WTC11 (cell line): Measurements from ENCODE around the gene RBBP7.

Experiments
- ARID4B ChIP-seq: sonication (generic); formaldehyde crosslinking; IDR thresholded peaks from 2 replicates; pipeline ENCODE4 v1.8.0; 2023; ENCODE audit warnings: missing genetic modification reagents, mild to moderate bottlenecking, borderline replicate concordance
- CTCF ChIP-seq: fragments of 200-600 bp; IDR thresholded peaks from 2 replicates; pipeline ENCODE4 v1.8.0; 2022; ENCODE audit warnings: antibody characterized with exemption
- E2F4 ChIP-seq: sonication (generic); formaldehyde crosslinking; IDR thresholded peaks from 2 replicates; pipeline ENCODE4 v1.8.1; 2022; ENCODE audit warnings: low read depth, mild to moderate bottlenecking, moderate library complexity, missing genetic modification reagents, borderline replicate concordance
- ESRRA ChIP-seq: sonication (generic); formaldehyde crosslinking; IDR thresholded peaks from 2 replicates; pipeline ENCODE4 v1.8.1; 2022; ENCODE audit warnings: mild to moderate bottlenecking, missing genetic modification reagents, borderline replicate concordance
- GABPB1 ChIP-seq: sonication (generic); formaldehyde crosslinking; IDR thresholded peaks from 2 replicates; pipeline ENCODE4 v1.8.1; 2023; ENCODE audit warnings: mild to moderate bottlenecking, missing genetic modification reagents
- PREB ChIP-seq: sonication (generic); formaldehyde crosslinking; IDR thresholded peaks from 2 replicates; pipeline ENCODE4 v1.8.1; 2022; ENCODE audit warnings: mild to moderate bottlenecking, missing genetic modification reagents, moderate library complexity, borderline replicate concordance

- no peak for TF ChIP-seq ESRRA
- TF ChIP-seq CTCF: no peak
- TF ChIP-seq ARID4B (CRISPR knock-in tag): no peak
- TF ChIP-seq E2F4 (CRISPR knock-in tag): no peak
- no peak for TF ChIP-seq GABPB1 (CRISPR knock-in tag)
- no peak for TF ChIP-seq PREB
Observed at GRCh38 chrX:16825264-16826035, 44.7 kb downstream of the RBBP7 start.
